HUES64 (cell line): ENCODE data around the gene UQCC3.
"Not testable (repeated sequence)": the region's sequence is repeated elsewhere in the genome, so short reads cannot be mapped to it uniquely, and the experiment has no call there.

Experiments used
- H3K27ac ChIP-seq: 2 replicates; pipeline ENCODE4 v1.7.0; 2013; ENCODE audit warnings: low read depth, low read length, inconsistent platforms
- H3K27me3 ChIP-seq: 2 replicates; pipeline ENCODE4 v1.6.1; 2013; ENCODE audit warnings: mild to moderate bottlenecking, low read length; ENCODE audit not compliant: insufficient read depth
- H3K36me3 ChIP-seq: 2 replicates; pipeline ENCODE4 v1.6.1; 2013; ENCODE audit warnings: mild to moderate bottlenecking, low read length; ENCODE audit not compliant: insufficient read depth
- H3K4me1 ChIP-seq: 2 replicates; pipeline ENCODE4 v1.6.1; 2013; ENCODE audit warnings: mild to moderate bottlenecking, low read length, moderate library complexity; ENCODE audit not compliant: insufficient read depth
- H3K4me3 ChIP-seq: 2 replicates; pipeline ENCODE4 v1.5.1; 2013; ENCODE audit warnings: mild to moderate bottlenecking, low read length, moderate library complexity
- H3K9ac ChIP-seq: 2 replicates; pipeline ENCODE4 v1.6.1; 2013; ENCODE audit warnings: mild to moderate bottlenecking, low read depth, low read length
- H3K9me3 ChIP-seq: 2 replicates; pipeline ENCODE4 v1.6.1; 2013; ENCODE audit warnings: low read depth, low read length; ENCODE audit not compliant: insufficient read depth
- WGBS: fragments of 150-250, 120-280 bp; methylation state at CpG from one replicate; pipeline ENCODE4 v1.1.7; 2013; ENCODE audit warnings: missing lambda C conversion rate; 5-methylcytosine and 5-hydroxymethylcytosine counted together

The UQCC3 gene

DNA sequence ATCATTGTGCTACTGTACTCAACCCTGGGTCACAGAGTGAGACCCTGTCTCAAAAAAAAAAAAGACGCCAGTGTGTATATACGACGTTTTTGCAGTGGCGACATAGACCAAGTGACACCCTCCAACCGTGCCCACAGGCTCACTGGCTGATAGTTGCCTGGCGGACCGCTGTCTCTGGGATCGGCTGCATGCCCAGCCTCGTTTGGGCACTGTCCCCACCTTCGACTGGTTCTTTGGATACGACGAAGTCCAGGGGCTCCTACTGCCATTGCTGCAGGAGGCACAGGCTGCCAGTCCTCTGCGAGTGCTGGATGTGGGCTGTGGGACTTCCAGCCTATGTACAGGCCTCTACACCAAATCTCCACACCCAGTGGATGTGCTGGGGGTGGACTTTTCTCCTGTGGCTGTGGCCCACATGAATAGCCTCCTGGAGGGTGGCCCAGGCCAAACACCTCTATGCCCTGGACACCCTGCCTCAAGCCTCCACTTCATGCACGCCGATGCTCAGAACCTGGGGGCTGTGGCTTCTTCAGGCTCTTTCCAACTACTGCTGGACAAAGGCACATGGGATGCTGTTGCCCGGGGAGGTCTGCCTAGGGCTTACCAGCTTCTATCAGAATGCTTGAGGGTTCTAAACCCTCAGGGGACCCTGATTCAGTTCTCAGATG lies 5.1 kb upstream of the UQCC3 start:
- Histone ChIP-seq H3K9me3 (no peaks in the 10 kb centered on the region), H3K27me3 (no peaks in the 10 kb centered on the region), H3K36me3 (peaks cover 41% of the 10 kb centered on the region), H3K4me3 (peak overlapping the region; percentile 99), H3K27ac (peak overlapping the region; percentile 98), H3K9ac (peak overlapping the region; percentile 100), H3K4me1 (peaks cover 9% of the 10 kb centered on the region; the same call in 1 of the 2 replicates)
- WGBS = 58% methylated on average over 16 of the region's 16 CpGs

DNA sequence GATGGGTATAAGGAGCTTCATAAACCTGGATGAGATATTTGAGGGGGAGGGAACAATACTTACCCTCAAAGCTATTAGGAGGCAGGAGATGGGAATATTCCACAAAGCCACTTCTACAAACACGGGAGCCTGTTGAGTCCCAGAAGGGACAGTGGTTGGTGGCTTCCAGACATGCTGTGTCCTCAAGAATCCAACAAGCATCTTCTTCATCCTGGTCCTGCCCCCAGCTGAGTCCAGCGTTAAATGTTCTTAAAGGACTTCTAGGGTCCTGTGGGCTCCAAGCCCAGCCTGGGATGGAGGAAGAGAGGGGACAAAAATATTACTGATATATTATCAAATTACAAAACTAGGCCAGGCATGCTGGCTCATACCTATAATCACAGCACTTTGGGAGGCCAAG lies 4.0 kb upstream of the UQCC3 start:
- 74% methylated on average over 2 of the region's 2 CpGs for WGBS
- peaks cover 31% of the 10 kb centered on the region for H3K36me3 ChIP-seq
- no peaks in the 10 kb centered on the region for H3K9me3 ChIP-seq
- H3K27me3 ChIP-seq = no peaks in the 10 kb centered on the region
- H3K4me1 ChIP-seq = peaks cover 9% of the 10 kb centered on the region; the same call in 1 of the 2 replicates
- peak overlapping the region; percentile 99 for H3K4me3 ChIP-seq
- peak overlapping the region; percentile 100; the same call in 1 of the 2 replicates for H3K9ac ChIP-seq
- peak overlapping the region; percentile 98; the same call in 1 of the 2 replicates for H3K27ac ChIP-seq

DNA sequence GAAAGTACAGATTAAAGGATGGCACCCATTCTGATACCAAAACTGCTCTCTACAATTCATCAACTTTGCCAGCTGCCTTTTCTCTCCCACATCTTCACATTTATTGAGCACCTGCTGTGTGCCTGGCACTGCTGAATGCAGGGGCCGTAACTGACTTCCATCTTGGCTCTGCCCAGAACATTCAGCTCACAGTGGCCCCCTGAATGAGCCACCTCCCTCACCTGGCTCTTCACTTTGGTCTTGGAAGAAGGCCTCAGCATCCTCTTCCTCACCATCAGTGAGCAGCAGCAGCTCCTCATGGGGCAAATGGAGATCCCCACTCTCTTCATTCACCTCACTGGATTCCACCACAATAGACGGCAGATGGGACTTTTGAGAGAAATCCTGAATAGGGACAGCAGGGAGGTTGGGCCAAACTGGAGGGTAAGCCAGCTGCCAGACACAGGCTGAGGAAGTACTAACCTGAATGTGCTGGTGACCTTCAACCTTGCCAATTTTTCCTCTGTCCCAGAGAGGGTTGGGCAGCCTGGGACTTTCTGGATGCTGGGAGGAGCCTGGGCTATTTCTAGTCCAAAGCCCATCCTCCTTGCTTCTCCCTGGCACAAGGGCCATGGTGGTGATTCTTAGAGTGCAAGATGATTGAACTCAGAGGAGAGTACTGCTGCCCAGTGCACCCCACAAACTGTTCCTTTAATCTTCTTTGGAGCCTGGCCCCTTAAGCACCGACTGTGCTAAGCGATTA lies 1.9 kb upstream of the UQCC3 start:
- H3K27ac ChIP-seq = peak overlapping the region; percentile 58; the same call in 1 of the 2 replicates
- no peaks in the 10 kb centered on the region for H3K9me3 ChIP-seq
- H3K9ac ChIP-seq = no peak overlapping the region
- H3K36me3 ChIP-seq = peaks cover 39% of the 10 kb centered on the region
- H3K4me3 ChIP-seq = no peak overlapping the region
- H3K27me3 ChIP-seq = no peaks in the 10 kb centered on the region
- 82% methylated on average over 4 of the region's 4 CpGs for whole genome bisulfite sequencing
- peaks cover 9% of the 10 kb centered on the region; the same call in 1 of the 2 replicates for H3K4me1 ChIP-seq

DNA sequence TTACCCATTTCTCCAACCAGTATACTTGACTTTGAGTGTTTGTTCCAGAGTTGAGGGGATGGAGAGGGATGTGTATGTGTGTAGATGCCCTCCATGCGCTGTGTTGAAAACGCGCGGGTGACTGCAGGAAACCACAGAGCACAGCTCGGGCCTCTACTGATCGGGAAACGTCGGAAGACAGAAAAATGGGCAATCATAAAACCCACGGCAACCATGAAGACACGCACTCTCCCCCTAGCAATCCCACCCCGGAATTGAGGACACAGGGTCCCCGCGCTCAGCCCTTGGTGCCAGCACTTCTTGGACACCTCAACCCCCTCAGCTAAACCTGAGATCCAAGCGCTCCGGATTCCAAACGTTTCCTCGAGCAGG lies 251 bp upstream of the UQCC3 start:
- peaks cover 6% of the 10 kb centered on the region; the same call in 1 of the 2 replicates for H3K4me1 ChIP-seq
- WGBS = 3% methylated on average over 17 of the region's 17 CpGs

DNA sequence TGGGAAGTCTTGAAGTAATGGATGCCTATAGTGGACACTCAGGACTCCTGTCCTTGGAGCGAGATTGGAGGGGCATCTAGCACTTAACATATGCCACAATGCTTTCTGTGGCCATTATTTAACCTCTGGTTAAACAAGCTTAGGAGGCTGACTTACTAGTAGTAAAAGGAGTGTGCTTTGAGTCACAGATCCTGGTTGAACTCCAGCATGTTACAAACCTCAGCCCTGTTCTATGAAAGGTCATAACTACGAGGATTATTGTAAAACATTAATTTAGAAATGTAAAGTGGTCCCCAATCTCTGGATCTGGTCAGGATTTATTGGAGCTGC lies 1.7 kb downstream of the UQCC3 start:
- peak overlapping the region; percentile 77; the same call in 1 of the 2 replicates for H3K4me3 ChIP-seq
- H3K27ac ChIP-seq = no peak overlapping the region
- no peaks in the 10 kb centered on the region for H3K27me3 ChIP-seq
- peaks cover 44% of the 10 kb centered on the region for H3K36me3 ChIP-seq
- 96% methylated on average over 2 of the region's 2 CpGs for WGBS
- no peak overlapping the region for H3K9ac ChIP-seq
- H3K9me3 ChIP-seq = no peaks in the 10 kb centered on the region
- peaks cover 7% of the 10 kb centered on the region; the same call in 1 of the 2 replicates for H3K4me1 ChIP-seq

More for the DNA sequence above, 251 bp upstream of the UQCC3 start:
- Histone ChIP-seq H3K9me3 (no peaks in the 10 kb centered on the region), H3K27me3 (no peaks in the 10 kb centered on the region), H3K9ac (peak overlapping the region; percentile 88), H3K27ac (peak overlapping the region; percentile 72), H3K4me3 (peak overlapping the region; percentile 77), H3K36me3 (peaks cover 43% of the 10 kb centered on the region)

DNA sequence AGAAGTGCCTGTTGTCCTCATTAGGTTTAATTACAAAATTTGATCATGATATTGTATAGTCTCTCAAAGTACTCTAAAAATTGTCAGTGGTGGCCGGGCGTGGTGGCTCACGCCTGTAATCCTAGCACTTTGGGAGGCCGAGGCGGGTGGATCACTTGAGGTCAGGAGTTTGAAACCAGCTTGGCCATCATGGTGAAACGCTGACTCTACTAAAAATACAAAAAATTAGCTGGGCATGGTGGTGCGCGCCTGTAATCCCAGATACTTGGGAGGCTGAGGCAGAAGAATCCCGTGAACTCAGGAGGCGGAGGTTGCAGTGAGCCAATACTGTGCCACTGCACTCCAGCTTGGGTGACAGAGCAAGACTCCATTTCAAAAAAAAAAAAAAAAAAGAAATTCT lies 3.9 kb downstream of the UQCC3 start:
- not testable (repeated sequence) for H3K27ac ChIP-seq, H3K27me3 ChIP-seq, H3K4me1 ChIP-seq, H3K4me3 ChIP-seq, H3K9ac ChIP-seq, H3K9me3 ChIP-seq
- WGBS = 97% methylated on average over 10 of the region's 10 CpGs
- peaks cover 44% of the 10 kb centered on the region for H3K36me3 ChIP-seq

- Histone ChIP-seq H3K36me3 (peaks cover 44% of the 10 kb centered on the region), H3K27me3 (no peaks in the 10 kb centered on the region), H3K4me3 (no peak overlapping the region), H3K9ac (no peak overlapping the region), H3K9me3 (no peaks in the 10 kb centered on the region), H3K27ac (no peak overlapping the region), H3K4me1 (peaks cover 7% of the 10 kb centered on the region; the same call in 1 of the 2 replicates)
- WGBS = 85% methylated on average over 6 of the region's 6 CpGs
Observed at GRCh38 chr11:62676698-62677097, 5.2 kb downstream of the UQCC3 start.

DNA sequence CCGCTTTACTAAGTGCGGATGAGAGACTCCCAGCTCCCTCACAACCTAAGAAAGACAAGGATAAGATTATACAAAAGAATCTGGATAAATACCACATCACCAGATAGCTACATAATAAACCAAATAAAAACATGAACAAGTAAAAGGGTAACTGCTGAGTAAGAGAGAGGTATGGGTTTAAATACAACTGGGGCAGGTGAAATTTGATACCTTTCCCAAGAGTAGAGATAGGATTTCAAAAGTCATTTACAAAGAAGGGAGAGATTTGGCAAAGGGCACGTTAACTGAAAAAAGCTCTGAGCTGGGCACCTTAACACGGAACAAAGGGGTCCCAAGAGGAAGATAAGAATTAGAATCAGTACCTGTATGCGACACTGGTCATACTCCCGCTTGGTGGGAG lies 5.7 kb downstream of the UQCC3 start:
- Histone ChIP-seq H3K9me3 (no peaks in the 10 kb centered on the region), H3K4me3 (peak overlapping the region; percentile 96), H3K9ac (no peak overlapping the region), H3K36me3 (peaks cover 44% of the 10 kb centered on the region), H3K27ac (no peak overlapping the region), H3K4me1 (peaks cover 7% of the 10 kb centered on the region; the same call in 1 of the 2 replicates), H3K27me3 (no peaks in the 10 kb centered on the region)
- WGBS = 93% methylated on average over 5 of the region's 6 CpGs

DNA sequence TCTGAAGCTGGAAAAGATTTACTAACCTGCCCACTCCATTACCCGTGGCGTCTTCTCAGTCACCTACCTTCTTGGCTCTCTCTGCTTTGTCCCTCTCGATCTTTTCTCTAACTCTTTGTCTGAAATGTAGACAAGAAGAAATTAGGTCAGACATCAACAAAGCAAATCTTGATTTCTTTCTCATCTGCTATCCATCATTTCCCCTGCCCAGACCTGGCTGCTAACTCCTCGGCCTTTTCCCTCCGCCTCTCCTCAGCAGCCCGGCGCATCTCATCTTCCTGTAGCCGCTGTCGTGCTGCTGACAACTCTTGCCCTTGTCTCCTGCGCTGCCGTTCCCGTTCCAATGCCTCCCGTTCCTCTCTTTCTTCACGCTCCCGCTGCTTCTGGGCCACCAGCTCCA lies 6.2 kb downstream of the UQCC3 start:
- Histone ChIP-seq H3K27me3 (no peaks in the 10 kb centered on the region), H3K9me3 (no peaks in the 10 kb centered on the region), H3K9ac (peak overlapping the region; percentile 89; the same call in 1 of the 2 replicates), H3K4me3 (peak overlapping the region; percentile 96), H3K4me1 (peaks cover 7% of the 10 kb centered on the region; the same call in 1 of the 2 replicates), H3K27ac (no peak overlapping the region), H3K36me3 (peaks cover 43% of the 10 kb centered on the region)
- WGBS = 94% methylated on average over 15 of the region's 15 CpGs

GRCh38 chr11:62678433-62678769 lies 6.9 kb downstream of the UQCC3 start:
- H3K27ac ChIP-seq = peak overlapping the region; percentile 60
- H3K9me3 ChIP-seq = no peaks in the 10 kb centered on the region
- peak overlapping the region; percentile 96 for H3K4me3 ChIP-seq
- H3K4me1 ChIP-seq = peaks cover 7% of the 10 kb centered on the region; the same call in 1 of the 2 replicates
- WGBS = 7% methylated on average over 16 of the region's 16 CpGs
- peaks cover 37% of the 10 kb centered on the region for H3K36me3 ChIP-seq
- peak overlapping the region; percentile 89 for H3K9ac ChIP-seq
- H3K27me3 ChIP-seq = no peaks in the 10 kb centered on the region
